GM21529 (cell line): ENCODE data around the gene HMGN5.

Experiments
- ATAC-seq: cut with Tn5 transposase; IDR thresholded peaks from one replicate; pipeline ENCODE4 v1.9.1; 2021; ENCODE audit not compliant: unreplicated experiment

Gene HMGN5

GRCh38 chrX:81201671-81202455 is at the start of gene HMGN5, which contains the start of gene SH3BGRL:
HMGN5 (minus strand) TSS chrX:81201913; CDS start chrX:81121549, 80,364 bp downstream.
SH3BGRL (plus strand) TSS chrX:81202102; CDS start chrX:81202201, 99 bp downstream.
- peak; percentile 91 for ATAC-seq

- ATAC-seq = no peak
These were observed 40.0 kb upstream of the HMGN5 start for GRCh38 chrX:81241753-81242152.

- ATAC-seq = no peak
These were observed 39.1 kb upstream of the HMGN5 start for GRCh38 chrX:81240701-81241331.

GRCh38 chrX:81238166-81238565 is 36.5 kb upstream of the HMGN5 start:
- no peak for ATAC-seq

- ATAC-seq = no peak
These were observed 35.8 kb upstream of the HMGN5 start for GRCh38 chrX:81237516-81237915.

GRCh38 chrX:81232218-81232617 is 30.5 kb upstream of the HMGN5 start:
- no peak for ATAC-seq

GRCh38 chrX:81231476-81231875 is 29.8 kb upstream of the HMGN5 start:
- no peak for ATAC-seq

GRCh38 chrX:81229901-81230300 is 28.2 kb upstream of the HMGN5 start:
- ATAC-seq = no peak

- no peak for ATAC-seq
These were observed 27.5 kb upstream of the HMGN5 start for GRCh38 chrX:81229229-81229628.

GRCh38 chrX:81215685-81216084 is 14.0 kb upstream of the HMGN5 start:
- ATAC-seq = no peak

- no peak for ATAC-seq
These were observed 7.2 kb upstream of the HMGN5 start for GRCh38 chrX:81208916-81209315.

GRCh38 chrX:81206476-81206875 is 4.8 kb upstream of the HMGN5 start:
- no peak for ATAC-seq

- no peak for ATAC-seq
These were observed 3.8 kb upstream of the HMGN5 start for GRCh38 chrX:81205551-81205950.

GRCh38 chrX:81202943-81203342 is 1.2 kb upstream of the HMGN5 start:
- ATAC-seq = no peak

- peak; percentile 27 for ATAC-seq
These were observed 725 bp upstream of the HMGN5 start for GRCh38 chrX:81202456-81202819.

GRCh38 chrX:81201071-81201470 is 642 bp downstream of the HMGN5 start:
- no peak for ATAC-seq

- ATAC-seq = peak; percentile 98
These were observed 6.0 kb downstream of the HMGN5 start for GRCh38 chrX:81195712-81196111.

- ATAC-seq = peak; percentile 9
These were observed 6.5 kb downstream of the HMGN5 start for GRCh38 chrX:81195259-81195658.

- peak; percentile 57 for ATAC-seq
These were observed 27.4 kb downstream of the HMGN5 start for GRCh38 chrX:81174286-81174685.

- ATAC-seq = no peak
These were observed 33.3 kb downstream of the HMGN5 start for GRCh38 chrX:81168391-81168790.

GRCh38 chrX:81121513-81122363 is 80.0 kb downstream of the HMGN5 start:
- ATAC-seq = peak; percentile 96
